ENCODE results near the gene PIM2.

The PIM2 gene

GRCh38 chrX:48923771-48924170 is 4.9 kb upstream of the PIM2 start:
- Histone ChIP-seq H3K79me2 (ENCODE audit: insufficient read depth, low read depth) (peaks cover 14% of the 10 kb centered on the region; the same call in 1 of the 2 replicates), H3K9ac (no peak overlapping the region), H3K27me3 (ENCODE audit: insufficient read depth, low read depth) (no peaks in the 10 kb centered on the region), H3K36me3 (ENCODE audit: insufficient read depth) (no peaks in the 10 kb centered on the region), H2AFZ (ENCODE audit: low read depth) (no peak overlapping the region), H3K4me2 (peak overlapping the region; percentile 68; the same call in 1 of the 2 replicates), H3K4me1 (ENCODE audit: low read depth, poor library complexity, severe bottlenecking) (peaks cover 91% of the 10 kb centered on the region), H3K4me3 (IDR thresholded peaks at IDR 0.05; ENCODE audit: insufficient read depth, low read depth, low read length) (no peak overlapping the region), H4K20me1 (ENCODE audit: insufficient read depth) (no peaks in the 10 kb centered on the region), H3K27ac (peak overlapping the region; percentile 93; the same call in 1 of the 2 replicates)
- no peak for TF ChIP-seq CTCF (conservative IDR thresholded peaks at IDR 0.05; ENCODE audit: low read depth, low read length)

- no peak overlapping the region for H3K4me3 ChIP-seq (IDR thresholded peaks at IDR 0.05; ENCODE audit: insufficient read depth, low read depth, low read length)
- peaks cover 60% of the 10 kb centered on the region for H3K4me1 ChIP-seq (ENCODE audit: low read depth, poor library complexity, severe bottlenecking)
- H2AFZ ChIP-seq (ENCODE audit: low read depth): no peak overlapping the region
- H3K27ac ChIP-seq: peak overlapping the region; percentile 93
- peaks cover 22% of the 10 kb centered on the region for H4K20me1 ChIP-seq (ENCODE audit: insufficient read depth)
- peaks cover 10% of the 10 kb centered on the region; the same call in 1 of the 2 replicates for H3K36me3 ChIP-seq (ENCODE audit: insufficient read depth)
- peak overlapping the region; percentile 96; the same call in 1 of the 2 replicates for H3K9ac ChIP-seq
- no peak for TF ChIP-seq CTCF (conservative IDR thresholded peaks at IDR 0.05; ENCODE audit: low read depth, low read length)
- H3K4me2 ChIP-seq: peak overlapping the region; percentile 96
- H3K79me2 ChIP-seq (ENCODE audit: insufficient read depth, low read depth): peaks cover 39% of the 10 kb centered on the region
- H3K27me3 ChIP-seq (ENCODE audit: insufficient read depth, low read depth): no peaks in the 10 kb centered on the region
These were observed 1.9 kb upstream of the PIM2 start for GRCh38 chrX:48920718-48921104.

DNA sequence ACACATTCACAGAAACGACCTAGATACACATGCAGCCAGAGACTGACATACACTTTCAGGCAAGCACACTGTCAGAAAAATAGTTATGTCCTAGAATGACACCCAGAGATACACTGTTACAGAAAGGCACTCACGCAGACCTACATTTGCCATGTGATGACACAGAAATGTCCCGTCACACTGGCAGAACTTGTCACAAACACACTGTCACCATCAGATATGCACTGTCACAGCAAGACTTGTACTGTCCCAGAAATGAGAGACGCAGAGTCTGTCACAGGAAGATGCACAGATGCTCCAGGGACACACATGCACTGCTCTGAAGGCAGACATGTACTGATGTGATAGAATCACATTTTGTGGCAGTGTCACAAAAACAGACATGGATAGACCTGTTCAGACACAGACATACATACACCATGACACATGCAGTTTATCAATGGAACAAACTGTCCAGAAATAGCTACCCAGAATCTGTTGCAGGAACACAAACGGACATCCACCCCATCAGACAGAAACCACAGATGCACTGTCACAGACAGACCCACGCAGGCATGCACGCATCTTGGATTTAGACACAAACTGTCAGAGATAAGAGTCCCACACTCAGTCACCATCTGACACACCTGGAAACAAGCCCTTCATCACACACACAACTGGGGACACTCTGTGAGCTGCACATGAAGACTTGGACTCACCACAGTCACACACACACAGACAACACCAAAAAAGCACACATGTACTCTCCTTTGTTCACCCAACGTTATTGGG is 1.3 kb upstream of the PIM2 start:
- Histone ChIP-seq H3K36me3 (ENCODE audit: insufficient read depth) (peaks cover 14% of the 10 kb centered on the region; the same call in 1 of the 2 replicates), H3K4me1 (ENCODE audit: low read depth, poor library complexity, severe bottlenecking) (peaks cover 55% of the 10 kb centered on the region), H4K20me1 (ENCODE audit: insufficient read depth) (peaks cover 28% of the 10 kb centered on the region), H3K4me3 (IDR thresholded peaks at IDR 0.05; ENCODE audit: insufficient read depth, low read depth, low read length) (no peak overlapping the region), H2AFZ (ENCODE audit: low read depth) (no peak overlapping the region), H3K4me2 (peak overlapping the region; percentile 96), H3K9ac (peak overlapping the region; percentile 96), H3K27ac (peak overlapping the region; percentile 93), H3K27me3 (ENCODE audit: insufficient read depth, low read depth) (no peaks in the 10 kb centered on the region), H3K79me2 (ENCODE audit: insufficient read depth, low read depth) (peaks cover 45% of the 10 kb centered on the region)
- no peak for TF ChIP-seq CTCF (conservative IDR thresholded peaks at IDR 0.05; ENCODE audit: low read depth, low read length)

DNA sequence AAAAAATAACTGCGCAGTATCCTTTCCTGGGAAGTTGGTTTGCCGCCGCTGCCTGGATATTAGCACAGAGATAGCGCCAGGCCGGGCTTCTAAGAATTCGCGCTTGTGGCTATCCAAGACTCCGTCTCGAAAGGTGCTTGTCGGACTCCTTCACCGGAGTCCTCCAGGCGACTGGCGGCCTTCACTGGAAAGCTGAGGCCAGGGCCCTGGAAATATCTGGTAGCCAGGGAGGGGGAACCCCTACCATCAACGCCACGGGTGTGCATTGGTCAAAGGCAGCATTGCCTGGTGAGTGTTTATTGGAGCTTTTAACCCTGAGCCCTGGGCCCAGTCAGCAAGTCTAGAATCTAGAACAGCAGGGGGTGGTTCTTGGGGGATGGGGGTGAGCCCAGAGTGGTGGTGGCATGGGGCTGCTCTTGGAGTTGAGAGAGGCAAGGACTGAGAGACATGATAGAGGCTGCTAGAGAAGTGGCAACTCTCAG is 577 bp upstream of the PIM2 start:
- H4K20me1 ChIP-seq (ENCODE audit: insufficient read depth): peaks cover 35% of the 10 kb centered on the region
- H3K4me1 ChIP-seq (ENCODE audit: low read depth, poor library complexity, severe bottlenecking): peaks cover 52% of the 10 kb centered on the region
- peak overlapping the region; percentile 96 for H3K9ac ChIP-seq
- H3K79me2 ChIP-seq (ENCODE audit: insufficient read depth, low read depth): peaks cover 52% of the 10 kb centered on the region
- peaks cover 14% of the 10 kb centered on the region; the same call in 1 of the 2 replicates for H3K36me3 ChIP-seq (ENCODE audit: insufficient read depth)
- H3K4me2 ChIP-seq: peak overlapping the region; percentile 96
- TF ChIP-seq CTCF (conservative IDR thresholded peaks at IDR 0.05; ENCODE audit: low read depth, low read length): no peak
- peak overlapping the region; percentile 93 for H3K27ac ChIP-seq
- no peak overlapping the region for H2AFZ ChIP-seq (ENCODE audit: low read depth)
- H3K4me3 ChIP-seq (IDR thresholded peaks at IDR 0.05; ENCODE audit: insufficient read depth, low read depth, low read length): no peak overlapping the region
- H3K27me3 ChIP-seq (ENCODE audit: insufficient read depth, low read depth): no peaks in the 10 kb centered on the region
